Endometrial microvascular endothelial cells (primary cell): ENCODE results near the gene MAP3K10. TPM values are rescaled to one million over a fixed set of nuclear protein-coding genes. Genes with fewer than 3 reads are reported as not detected.
"Not testable (repeated sequence)": the region's sequence is repeated elsewhere in the genome, so short reads cannot be mapped to it uniquely, and the experiment has no call there.

Experiments used
- in situ Hi-C: cut with HindIII; loops from 2 replicates; pipeline ENCODE4 v1.10.0; 2017; ENCODE audit warnings: low sequenced_read_pairs, low pct_unique_long_range_greater_than_20kb; ENCODE audit errors: inconsistent ontology term
- total RNA-seq: library from RNA; depleted of rRNA; stranded (reverse); fragments of >200 nt; gene quantifications from one replicate; pipeline ENCODE4 v1.2.3, GENCODE V29; 2015; ENCODE audit errors: inconsistent ontology term

Gene MAP3K10
- total RNA-seq, 1 donor from 2014 or later: 5.4 TPM

GRCh38 chr19:40170303-40170989 lies 20.8 kb upstream of the MAP3K10 start:
- in situ Hi-C loops: not testable (repeated sequence)

- in situ Hi-C loops: not testable (repeated sequence)
Observed at GRCh38 chr19:40171293-40171692, 19.9 kb upstream of the MAP3K10 start.

- in situ Hi-C loops: no loop called here
Observed at GRCh38 chr19:40174092-40174491, 17.1 kb upstream of the MAP3K10 start.

GRCh38 chr19:40175820-40176219 lies 15.4 kb upstream of the MAP3K10 start:
- in situ Hi-C loops: no loop called here

- in situ Hi-C loops: no loop called here
Observed at GRCh38 chr19:40177286-40178070, 13.7 kb upstream of the MAP3K10 start.

- in situ Hi-C loops: no loop called here
Observed at GRCh38 chr19:40178756-40179155, 12.5 kb upstream of the MAP3K10 start.

GRCh38 chr19:40184273-40184672 lies 7.0 kb upstream of the MAP3K10 start:
- in situ Hi-C loops: no loop called here

GRCh38 chr19:40191836-40192646 lies 815 bp downstream of the MAP3K10 start:
- in situ Hi-C loops: no loop called here

GRCh38 chr19:40192758-40193586 lies 1.7 kb downstream of the MAP3K10 start:
- in situ Hi-C loops: no loop called here

GRCh38 chr19:40193587-40193849 lies 2.3 kb downstream of the MAP3K10 start:
- in situ Hi-C loops: no loop called here

- in situ Hi-C loops: no loop called here
Observed at GRCh38 chr19:40198272-40198990, 7.2 kb downstream of the MAP3K10 start.

- in situ Hi-C loops: no loop called here
Observed at GRCh38 chr19:40200341-40201099, 9.3 kb downstream of the MAP3K10 start.

- in situ Hi-C loops: no loop called here
Observed at GRCh38 chr19:40204381-40204780, 13.2 kb downstream of the MAP3K10 start.

GRCh38 chr19:40205760-40206159 lies 14.5 kb downstream of the MAP3K10 start:
- in situ Hi-C loops: no loop called here

- in situ Hi-C loops: no loop called here
Observed at GRCh38 chr19:40208602-40209001, 17.4 kb downstream of the MAP3K10 start.

- in situ Hi-C loops: no loop called here
Observed at GRCh38 chr19:40210889-40211288, 19.7 kb downstream of the MAP3K10 start.

- in situ Hi-C loops: no loop called here
Observed at GRCh38 chr19:40213251-40213829, 22.1 kb downstream of the MAP3K10 start.
